GM23248 (cell line): ENCODE data around the gene SCYL2.

Experiments used
- EZH2 ChIP-seq: fragments of 200-600 bp; sonication (generic); IDR thresholded peaks from 2 replicates; pipeline ENCODE4 v1.6.1; 2018; ENCODE audit warnings: antibody characterized with exemption, mild to moderate bottlenecking; ENCODE audit not compliant: insufficient read depth, poor library complexity, severe bottlenecking
- EZH2phosphoT487 ChIP-seq: fragments of 200-600 bp; sonication (generic); IDR thresholded peaks from 2 replicates; pipeline ENCODE4 v1.6.1; 2018; ENCODE audit warnings: antibody characterized with exemption, moderate library complexity, mild to moderate bottlenecking, low read depth; ENCODE audit not compliant: insufficient read depth

DNA sequence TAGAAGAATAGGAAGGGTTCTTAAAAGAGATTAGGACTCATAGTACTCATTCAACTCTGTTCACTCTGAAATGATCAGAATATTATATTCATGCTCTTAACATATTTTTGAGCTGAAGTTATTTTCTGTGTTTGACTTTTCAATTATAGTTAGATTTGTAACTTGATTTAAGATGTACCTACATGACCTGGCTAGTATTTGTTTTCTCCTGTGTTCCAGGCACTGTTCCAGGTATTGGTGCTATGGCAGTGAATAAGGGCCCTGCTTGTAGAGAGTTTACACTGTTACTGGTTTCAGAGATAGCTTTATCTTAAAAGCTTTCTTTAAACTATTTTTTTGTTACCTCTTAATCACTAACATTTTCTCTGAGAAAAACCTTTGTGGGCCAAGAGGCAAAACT, 70.8 kb downstream of the SCYL2 start:
- TF ChIP-seq EZH2 (no peak), EZH2phosphoT487 (no peak)
